Immature natural killer cell (primary cell): Measurements from ENCODE around the gene SLC44A3. TPM values are rescaled to one million over a fixed set of nuclear protein-coding genes. Genes with fewer than 3 reads are reported as not detected.

Experiments used
- DNase-seq, 3 donors: peaks; one replicate each; pipeline ENCODE4 v3.0.0; 2022; ENCODE audit warnings: mixed read lengths in 1 of 3
- H3K27ac Mint-ChIP-seq, 6 donors: one replicate each; pipeline ENCODE4 v1.8.0; 2020; ENCODE audit warnings: mixed read lengths in 6 of 6, mild to moderate bottlenecking in 5 of 6, inconsistent platforms in 4 of 6, moderate library complexity in 3 of 6
- H3K27me3 Mint-ChIP-seq, 3 donors: one replicate each; pipeline ENCODE4 v1.8.0; 2020 to 2021; ENCODE audit warnings: low read depth in 3 of 3, mild to moderate bottlenecking in 3 of 3, mixed read lengths in 3 of 3, moderate library complexity in 3 of 3, inconsistent platforms in 1 of 3
- H3K36me3 Mint-ChIP-seq, 3 donors: one replicate each; pipeline ENCODE4 v1.8.0; 2020; ENCODE audit warnings: mixed read lengths in 3 of 3, inconsistent platforms in 2 of 3, mild to moderate bottlenecking in 2 of 3
- H3K4me1 Mint-ChIP-seq, 2 donors: one replicate each; pipeline ENCODE4 v1.8.0; 2020; ENCODE audit warnings: inconsistent platforms in 2 of 2, mild to moderate bottlenecking in 2 of 2, mixed read lengths in 2 of 2, moderate library complexity in 1 of 2
- H3K4me3 Mint-ChIP-seq, 5 donors: one replicate each; pipeline ENCODE4 v1.8.0; 2020; ENCODE audit warnings: mild to moderate bottlenecking in 5 of 5, mixed read lengths in 5 of 5, inconsistent platforms in 3 of 5, moderate library complexity in 3 of 5
- H3K9me3 Mint-ChIP-seq, 6 donors: one replicate each; pipeline ENCODE4 v1.8.0; 2020; ENCODE audit warnings: mild to moderate bottlenecking in 6 of 6, mixed read lengths in 6 of 6, inconsistent platforms in 4 of 6, moderate library complexity in 3 of 6
- polyA plus RNA-seq, 3 donors: library from polyadenylated mRNA; unstranded; fragments of 300-500 nt; fragmentation: Illumina TruSeq; gene quantifications; one replicate each; pipeline ENCODE4 v1.2.3, GENCODE V29; 2021

Gene SLC44A3
- polyA plus RNA-seq, 3 donors from 2014 or later = not detected

DNA sequence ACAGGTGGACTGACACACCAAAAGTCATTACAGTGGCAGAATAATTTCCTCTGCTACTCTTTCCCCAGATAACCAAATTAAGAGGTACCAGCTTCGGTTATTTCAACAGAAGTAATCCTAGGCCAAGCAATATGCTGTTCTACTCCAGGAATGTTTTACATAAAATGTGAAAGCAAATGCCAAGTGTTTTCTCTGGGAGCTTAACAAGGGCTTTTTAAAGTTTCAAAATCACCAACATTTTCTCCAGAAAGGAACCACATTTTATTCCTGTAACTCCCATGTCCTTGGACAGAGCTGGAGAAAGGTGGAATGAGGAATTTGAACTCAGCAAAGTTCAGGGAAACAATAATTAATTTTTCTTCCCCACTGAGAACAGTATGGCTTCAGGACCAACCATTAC lies 79.6 kb downstream of the SLC44A3 start:
- H3K27ac Mint-ChIP-seq = no peak overlapping the region
- no peaks in the 10 kb centered on the region for H3K9me3 Mint-ChIP-seq
- H3K4me1 Mint-ChIP-seq = no peaks in the 10 kb centered on the region
- no peak for DNase-seq
- H3K4me3 Mint-ChIP-seq = no peak overlapping the region
- H3K36me3 Mint-ChIP-seq = no peaks in the 10 kb centered on the region
- H3K27me3 Mint-ChIP-seq = peaks cover 0 to 6% (median 2%) of the 10 kb centered on the region in 3 donors

GRCh38 chr1:94901841-94902240 lies 81.7 kb downstream of the SLC44A3 start:
- Mint-ChIP-seq H3K27me3 (peaks cover 0 to 6% (median 0%) of the 10 kb centered on the region in 3 donors), H3K27ac (no peak overlapping the region), H3K4me1 (no peaks in the 10 kb centered on the region), H3K4me3 (no peak overlapping the region), H3K9me3 (no peaks in the 10 kb centered on the region), H3K36me3 (no peaks in the 10 kb centered on the region)
- no peak for DNase-seq

- Mint-ChIP-seq H3K27ac (no peak overlapping the region), H3K36me3 (no peaks in the 10 kb centered on the region), H3K27me3 (peaks cover 0 to 11% (median 0%) of the 10 kb centered on the region in 3 donors)
Observed at GRCh38 chr1:94903280-94904009, 83.3 kb downstream of the SLC44A3 start.

DNA sequence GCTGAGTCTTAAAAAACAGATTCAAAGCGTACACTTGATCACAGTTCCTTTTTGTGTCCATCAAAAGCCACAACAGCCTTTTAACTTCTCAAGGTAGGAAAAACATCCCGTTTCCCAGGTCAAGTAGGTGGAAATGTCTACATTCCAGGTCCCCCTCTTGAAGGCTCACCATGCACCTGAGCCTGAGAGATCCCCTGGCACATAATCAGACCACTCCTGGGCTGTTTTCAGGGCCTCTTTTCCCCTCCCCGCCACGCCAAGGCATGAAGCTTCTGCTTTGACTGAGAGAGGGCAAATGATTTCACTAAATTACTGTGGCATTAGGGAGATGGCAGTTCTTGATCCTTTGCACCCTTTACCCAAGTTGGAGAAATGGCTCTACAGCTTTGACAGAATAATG lies 85.0 kb downstream of the SLC44A3 start:
- Mint-ChIP-seq H3K27me3 (peaks cover 0 to 18% (median 0%) of the 10 kb centered on the region in 3 donors), H3K9me3 (no peaks in the 10 kb centered on the region), H3K4me1 (no peaks in the 10 kb centered on the region), H3K27ac (no peak overlapping the region), H3K4me3 (no peak overlapping the region), H3K36me3 (no peaks in the 10 kb centered on the region)
- no peak for DNase-seq

More at GRCh38 chr1:94903280-94904009, 83.3 kb downstream of the SLC44A3 start:
- no peaks in the 10 kb centered on the region for H3K9me3 Mint-ChIP-seq
- no peak overlapping the region for H3K4me3 Mint-ChIP-seq
- no peak for DNase-seq
- no peaks in the 10 kb centered on the region for H3K4me1 Mint-ChIP-seq

DNA sequence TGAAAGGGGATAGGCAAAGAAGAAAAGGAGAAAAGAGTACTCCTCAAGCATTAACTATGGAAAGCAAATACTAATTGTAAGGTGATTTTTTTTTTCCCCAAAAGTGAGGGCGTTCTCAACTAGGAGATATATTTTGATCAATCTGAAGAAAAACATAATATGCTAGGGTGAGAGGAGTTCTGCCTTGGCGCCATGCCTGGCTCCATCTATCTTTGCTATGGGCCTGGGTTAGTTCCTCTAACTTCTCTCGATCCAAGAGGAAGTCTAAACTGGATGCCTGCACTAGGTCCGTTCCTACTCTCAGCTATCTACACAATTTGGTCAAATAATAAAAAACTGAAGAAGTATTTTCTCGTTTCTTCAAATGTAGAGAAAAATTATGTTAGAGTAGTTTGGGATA lies 86.2 kb downstream of the SLC44A3 start:
- H3K36me3 Mint-ChIP-seq = no peaks in the 10 kb centered on the region
- no peak overlapping the region for H3K27ac Mint-ChIP-seq
- peaks cover 0 to 23% (median 3%) of the 10 kb centered on the region in 3 donors for H3K27me3 Mint-ChIP-seq
- H3K4me3 Mint-ChIP-seq = no peak overlapping the region
- no peaks in the 10 kb centered on the region for H3K4me1 Mint-ChIP-seq
- DNase-seq = no peak
- no peaks in the 10 kb centered on the region for H3K9me3 Mint-ChIP-seq

GRCh38 chr1:94907136-94907535 lies 87.0 kb downstream of the SLC44A3 start:
- DNase-seq = no peak
- Mint-ChIP-seq H3K36me3 (no peaks in the 10 kb centered on the region), H3K4me3 (no peak overlapping the region), H3K9me3 (no peaks in the 10 kb centered on the region), H3K27ac (no peak overlapping the region), H3K27me3 (peaks cover 0 to 24% (median 3%) of the 10 kb centered on the region in 3 donors), H3K4me1 (no peaks in the 10 kb centered on the region)

DNA sequence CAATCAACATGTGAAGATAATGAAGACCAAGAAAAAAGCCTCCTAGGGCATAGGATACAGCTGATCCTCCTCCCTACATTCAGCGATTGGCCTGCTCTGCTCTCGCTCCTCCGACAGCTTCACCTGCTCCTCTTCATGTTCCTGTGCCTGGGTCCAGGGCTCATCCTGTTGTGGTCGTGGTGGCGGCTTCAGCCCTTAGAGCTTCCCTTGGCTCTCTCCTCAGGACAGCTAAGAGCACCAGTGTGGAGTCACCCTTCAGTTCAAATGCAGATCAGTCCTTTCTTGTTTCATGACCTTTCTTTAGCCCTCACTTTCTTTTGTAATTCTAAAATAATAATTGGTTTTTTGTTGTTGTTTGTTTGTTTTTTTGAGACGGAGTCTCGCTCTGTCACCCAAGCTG lies 88.0 kb downstream of the SLC44A3 start:
- Mint-ChIP-seq H3K9me3 (no peaks in the 10 kb centered on the region), H3K27me3 (peaks cover 0 to 21% (median 3%) of the 10 kb centered on the region in 3 donors), H3K4me3 (no peak overlapping the region), H3K4me1 (no peaks in the 10 kb centered on the region), H3K36me3 (no peaks in the 10 kb centered on the region), H3K27ac (no peak overlapping the region)
- no peak for DNase-seq

DNA sequence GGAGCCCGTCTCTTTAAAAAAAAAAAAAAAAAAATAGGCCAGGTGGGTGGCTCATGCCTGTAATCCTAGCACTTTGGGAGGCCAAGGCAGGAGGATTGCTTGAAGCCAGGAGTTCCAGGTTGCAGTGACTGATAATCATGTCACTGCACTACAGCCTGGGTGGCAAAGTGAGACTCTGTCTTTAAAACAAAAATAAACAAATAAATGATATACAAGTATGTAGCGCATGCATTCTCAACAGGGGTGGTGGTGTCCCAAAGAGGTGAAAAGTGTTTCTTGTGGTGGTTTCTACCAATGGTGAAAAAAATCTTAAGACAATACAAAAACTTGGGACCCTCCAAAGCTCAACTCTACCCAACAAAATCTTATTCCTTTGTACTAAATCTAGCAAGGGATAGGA lies 88.8 kb downstream of the SLC44A3 start:
- Mint-ChIP-seq H3K4me1 (no peaks in the 10 kb centered on the region), H3K27ac (no peak overlapping the region), H3K36me3 (no peaks in the 10 kb centered on the region), H3K4me3 (no peak overlapping the region), H3K9me3 (no peaks in the 10 kb centered on the region), H3K27me3 (peaks cover under 1 to 18% (median 3%) of the 10 kb centered on the region in 3 donors)
- no peak for DNase-seq

DNA sequence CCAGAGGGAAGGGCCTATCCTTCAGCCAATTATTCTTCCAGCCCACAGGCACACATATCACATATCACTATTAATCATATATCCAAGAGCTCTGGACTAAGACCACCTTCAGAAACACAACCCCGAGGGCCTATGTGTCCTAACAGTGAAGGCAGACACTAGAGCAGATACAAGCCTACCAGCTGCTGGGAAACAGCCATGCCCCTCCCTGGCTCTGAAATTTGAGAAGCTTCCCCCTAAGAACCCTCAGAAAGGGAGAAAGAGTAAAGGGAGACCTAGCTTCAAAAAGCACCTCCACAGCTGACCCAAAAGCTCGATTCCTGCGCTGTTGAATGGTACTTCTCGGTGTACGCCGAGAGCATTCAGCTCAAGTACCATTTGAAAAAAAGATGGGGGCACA lies 89.3 kb downstream of the SLC44A3 start:
- no peaks in the 10 kb centered on the region for H3K4me1 Mint-ChIP-seq
- no peak overlapping the region for H3K4me3 Mint-ChIP-seq
- H3K9me3 Mint-ChIP-seq = no peaks in the 10 kb centered on the region
- peaks cover 3 to 18% (median 4%) of the 10 kb centered on the region in 3 donors for H3K27me3 Mint-ChIP-seq
- no peak for DNase-seq
- no peak overlapping the region for H3K27ac Mint-ChIP-seq
- H3K36me3 Mint-ChIP-seq = no peaks in the 10 kb centered on the region

DNA sequence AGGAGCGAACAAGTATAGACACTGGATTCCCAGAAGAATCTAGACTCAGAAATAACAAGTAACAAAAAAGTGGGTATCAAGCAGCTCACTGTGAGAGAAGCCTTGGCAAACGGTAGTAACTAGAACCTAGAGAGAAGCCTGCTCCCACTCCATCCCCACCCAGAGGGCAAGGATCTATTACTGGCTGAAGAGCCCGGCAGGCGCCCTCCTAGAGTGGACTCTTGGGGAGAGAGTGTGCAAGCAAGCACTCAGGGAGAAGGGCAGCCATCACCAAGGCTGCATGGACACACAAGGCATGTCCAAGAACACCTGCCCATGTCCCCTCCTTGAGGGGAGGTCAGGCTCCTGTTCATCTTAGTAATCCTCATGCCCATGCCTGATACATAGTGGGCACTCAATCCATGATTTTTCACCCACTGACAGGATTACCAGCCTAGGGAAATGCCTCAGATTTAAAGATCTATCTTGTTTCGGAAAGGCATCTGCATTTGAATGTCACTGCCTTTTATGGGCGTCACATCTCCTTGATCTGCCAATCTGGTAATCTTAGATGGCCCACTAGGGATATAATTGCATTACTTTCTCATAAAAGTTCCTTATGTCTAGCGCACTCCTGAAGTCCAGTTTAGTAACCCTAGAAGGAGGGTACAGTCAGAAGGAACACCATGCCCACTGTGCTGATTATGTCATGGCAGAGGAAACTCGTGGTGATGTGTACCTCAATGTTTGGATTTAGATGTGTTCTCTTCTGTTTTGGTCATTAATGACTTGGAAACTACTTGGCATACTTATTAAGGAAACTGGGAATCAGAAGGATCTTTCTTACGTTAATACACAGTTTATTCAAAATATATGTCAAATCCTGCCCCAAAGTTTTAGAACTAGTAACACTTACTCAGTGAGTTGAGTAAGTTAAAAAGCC lies 92.4 kb downstream of the SLC44A3 start:
- no peaks in the 10 kb centered on the region for H3K36me3 Mint-ChIP-seq
- no peak overlapping the region for H3K27ac Mint-ChIP-seq
- H3K4me3 Mint-ChIP-seq = no peak overlapping the region
- H3K9me3 Mint-ChIP-seq = no peaks in the 10 kb centered on the region
- H3K4me1 Mint-ChIP-seq = no peaks in the 10 kb centered on the region
- H3K27me3 Mint-ChIP-seq = peaks cover 4 to 27% (median 7%) of the 10 kb centered on the region in 3 donors
- no peak for DNase-seq

DNA sequence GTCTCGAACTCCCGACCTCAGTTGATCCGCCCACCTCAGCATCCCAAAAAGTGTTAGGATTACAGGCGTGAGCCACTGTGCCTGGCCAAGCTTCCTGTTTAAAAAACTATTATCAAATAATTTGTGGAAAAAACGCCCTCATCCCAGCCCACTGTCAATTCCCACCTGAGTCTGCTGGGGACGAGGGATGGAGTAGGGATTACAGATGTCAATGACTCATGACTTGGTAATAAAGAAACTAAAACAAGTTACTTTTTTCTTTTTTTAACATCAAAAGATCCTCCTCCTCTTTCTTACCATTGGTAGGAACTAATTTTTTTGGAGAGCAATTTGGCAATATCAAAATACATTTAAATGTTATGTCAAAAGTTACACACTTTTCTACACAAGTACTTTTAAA lies 97.1 kb downstream of the SLC44A3 start:
- no peaks in the 10 kb centered on the region for H3K9me3 Mint-ChIP-seq
- no peak overlapping the region for H3K4me3 Mint-ChIP-seq
- H3K36me3 Mint-ChIP-seq = no peaks in the 10 kb centered on the region
- peaks cover 5 to 13% (median 12%) of the 10 kb centered on the region in 3 donors for H3K27me3 Mint-ChIP-seq
- H3K4me1 Mint-ChIP-seq = no peaks in the 10 kb centered on the region
- no peak for DNase-seq
- H3K27ac Mint-ChIP-seq = no peak overlapping the region

- Mint-ChIP-seq H3K27me3 (peaks cover 2 to 23% (median 16%) of the 10 kb centered on the region in 3 donors), H3K27ac (no peak overlapping the region), H3K4me1 (peaks cover 0 to 3% of the 10 kb centered on the region in 2 donors)
Observed at GRCh38 chr1:94919241-94920030, 99.3 kb downstream of the SLC44A3 start.

GRCh38 chr1:94920061-94920460 lies 99.9 kb downstream of the SLC44A3 start:
- peaks cover 4 to 5% of the 10 kb centered on the region in 2 donors for H3K4me1 Mint-ChIP-seq
- peaks cover 0 to 3% (median 0%) of the 10 kb centered on the region in 3 donors for H3K36me3 Mint-ChIP-seq
- no peak overlapping the region for H3K27ac Mint-ChIP-seq
- DNase-seq = no peak
- H3K4me3 Mint-ChIP-seq = no peak overlapping the region
- H3K27me3 Mint-ChIP-seq = peaks cover 4 to 29% (median 15%) of the 10 kb centered on the region in 3 donors
- no peaks in the 10 kb centered on the region for H3K9me3 Mint-ChIP-seq

More at GRCh38 chr1:94919241-94920030, 99.3 kb downstream of the SLC44A3 start:
- Mint-ChIP-seq H3K36me3 (no peaks in the 10 kb centered on the region), H3K9me3 (no peaks in the 10 kb centered on the region), H3K4me3 (no peak overlapping the region)
- DNase-seq = no peak
